ENCODE data around the gene GPATCH1. TPM values are rescaled to one million over a fixed set of nuclear protein-coding genes. Genes with fewer than 3 reads are reported as not detected.
"Not testable (repeated sequence)": the region's sequence is repeated elsewhere in the genome, so short reads cannot be mapped to it uniquely, and the experiment has no call there.

The GPATCH1 gene
- total and polyA plus RNA-seq, 2 of the 8 experiments (the other 6 are each of a cell fraction or from before 2014, with no cell fraction given), result 4.3 to 8.2 TPM

- TF ChIP-seq RBBP5 (IDR thresholded peaks at IDR 0.05; ENCODE audit: borderline replicate concordance, low read depth, low read length), result no peak
- TF ChIP-seq JUND (IDR thresholded peaks at IDR 0.05; ENCODE audit: low read length), result no peak
Measured at GRCh38 chr19:33040994-33041827, 39.8 kb upstream of the GPATCH1 start (continued).

- H3K23ac ChIP-seq (ENCODE audit: insufficient read length); H3K4me3 ChIP-seq (ENCODE audit: extremely low read depth in 1 of 4, insufficient read depth in 2 of 4, low read depth in 3 of 4, low read length in 4 of 4); H3K36me3 ChIP-seq (ENCODE audit: control insufficient read depth in 2 of 4, insufficient read depth in 4 of 4, low read length in 3 of 4); H3K9me3 ChIP-seq (ENCODE audit: insufficient read depth in 2 of 2, low read depth in 1 of 2, low read length in 1 of 2); H3K4ac ChIP-seq (replicated peaks; ENCODE audit: insufficient read length, low read depth, low read length); H3K56ac ChIP-seq (replicated peaks; ENCODE audit: insufficient read length, low read depth, low read length); H2BK5ac ChIP-seq (ENCODE audit: low read depth, low read length); H2BK120ac ChIP-seq (replicated peaks; ENCODE audit: low read depth, low read length); H3K9ac ChIP-seq (replicated peaks in 1 of 4; ENCODE audit: extremely low read depth in 1 of 4, low read depth in 3 of 4, low read length in 3 of 4); H2BK20ac ChIP-seq (ENCODE audit: low read length); H4K91ac ChIP-seq (replicated peaks; ENCODE audit: insufficient read length, low read length); DNase-seq (ENCODE audit: low read depth in 1 of 2, low spot score in 2 of 2); H2AFZ ChIP-seq (ENCODE audit: low read length); H3K79me1 ChIP-seq (ENCODE audit: low read depth, low read length); H4K5ac ChIP-seq (ENCODE audit: insufficient read length, low read depth, low read length); H3K27me3 ChIP-seq (replicated peaks in 1 of 4; ENCODE audit: control insufficient read depth in 3 of 4, extremely low read depth in 1 of 4, insufficient read depth in 3 of 4, low read length in 3 of 4); H3K14ac ChIP-seq (ENCODE audit: insufficient read length); H3K4me2 ChIP-seq (ENCODE audit: insufficient read depth in 1 of 2, low read depth in 2 of 2, low read length in 2 of 2); H2BK15ac ChIP-seq (ENCODE audit: low read length); H3K23me2 ChIP-seq (ENCODE audit: low read depth, low read length); H2AK5ac ChIP-seq (ENCODE audit: low read depth, low read length); H3K18ac ChIP-seq (ENCODE audit: extremely low read depth, low read length); H4K20me1 ChIP-seq (replicated peaks in 1 of 2; ENCODE audit: control insufficient read depth in 1 of 2, insufficient read depth in 2 of 2, low read length in 2 of 2); H3K4me1 ChIP-seq (replicated peaks in 1 of 4; ENCODE audit: control insufficient read depth in 3 of 4, insufficient read depth in 4 of 4, low read length in 3 of 4); FAIRE-seq: not testable (repeated sequence)
- 0 out of 2 replicates have a peak overlapping the region, but pooled peaks have one; percentile 31 for H3K27ac ChIP-seq (ENCODE audit: low read depth, low read length)
- 87% methylated on average over 3 of the region's 3 CpGs; no CpG with 5 or more reads in 1 of the 2 experiments for WGBS, 2 experiments (ENCODE audit: extremely low coverage in 1 of 2, insufficient coverage in 1 of 2, insufficient read length in 1 of 2, insufficient replicate concordance in 2 of 2, low coverage in 1 of 2, low lambda C conversion rate in 2 of 2, missing lambda C conversion rate in 1 of 2)
- POLR2A ChIA-PET (ENCODE audit: partially characterized antibody), result interaction anchor here (1.4 kb wide), 1 partner anchor 9 kb away, joined by 7 read pairs; no protein-coding TSS in a partner anchor
- H3K79me2 ChIP-seq (ENCODE audit: control insufficient read depth in 1 of 2, insufficient read depth in 2 of 2, low read length in 2 of 2), result peaks cover 0 to 59% of the 10 kb centered on the region in 2 experiments; a peak in 3 of 4 replicates
- H4K8ac ChIP-seq (ENCODE audit: extremely low read depth, insufficient read depth, low read length), result peak overlapping the region; percentile 59; the same call in 1 of the 2 replicates
- H2BK12ac ChIP-seq (ENCODE audit: low read depth, low read length), result 0 out of 2 replicates have a peak overlapping the region, but pooled peaks have one; percentile 39
- CTCF ChIA-PET (ENCODE audit: partially characterized antibody), result interaction anchor here (2.0 kb wide), 1 partner anchor 19 kb away, joined by 8 read pairs; no protein-coding TSS in a partner anchor
Measured at GRCh38 chr19:33041828-33042160, 39.2 kb upstream of the GPATCH1 start.
